GM21367 (cell line): Measurements from ENCODE around the gene GGT5.
"Not testable (repeated sequence)": the region's sequence is repeated elsewhere in the genome, so short reads cannot be mapped to it uniquely, and the experiment has no call there.

Experiments used
- ATAC-seq: cut with Tn5 transposase; IDR thresholded peaks from one replicate; pipeline ENCODE4 v1.9.1; 2021; ENCODE audit not compliant: unreplicated experiment

GGT5 gene

GRCh38 chr22:24185001-24185500 is 59.8 kb downstream of the GGT5 start:
- ATAC-seq = no peak

GRCh38 chr22:24184057-24184798 is 60.7 kb downstream of the GGT5 start:
- ATAC-seq = no peak

- no peak for ATAC-seq
Observed at GRCh38 chr22:24183321-24184031, 61.4 kb downstream of the GGT5 start.

- ATAC-seq = not testable (repeated sequence)
Observed at GRCh38 chr22:24182900-24183246, 62.0 kb downstream of the GGT5 start.

GRCh38 chr22:24181996-24182899 is 62.6 kb downstream of the GGT5 start:
- no peak for ATAC-seq

- ATAC-seq = no peak
Observed at GRCh38 chr22:24181088-24181995, 63.5 kb downstream of the GGT5 start, which contains the start of gene SUSD2. Gene SUSD2 (plus strand): TSS chr22:24181487. CDS start chr22:24181520, 33 bp downstream.

GRCh38 chr22:24180316-24181087 is 64.4 kb downstream of the GGT5 start:
- ATAC-seq = no peak

GRCh38 chr22:24179478-24180210 is 65.2 kb downstream of the GGT5 start:
- no peak for ATAC-seq

GRCh38 chr22:24178502-24179440 is 66.1 kb downstream of the GGT5 start:
- no peak for ATAC-seq

GRCh38 chr22:24178021-24178431 is 66.9 kb downstream of the GGT5 start:
- no peak for ATAC-seq

- no peak for ATAC-seq
Observed at GRCh38 chr22:24177456-24177855, 67.4 kb downstream of the GGT5 start.

GRCh38 chr22:24177045-24177444 is 67.8 kb downstream of the GGT5 start:
- no peak for ATAC-seq

GRCh38 chr22:24176630-24177029 is 68.3 kb downstream of the GGT5 start:
- no peak for ATAC-seq

GRCh38 chr22:24176040-24176439 is 68.8 kb downstream of the GGT5 start:
- ATAC-seq = no peak

GRCh38 chr22:24175160-24175808 is 69.6 kb downstream of the GGT5 start:
- no peak for ATAC-seq

GRCh38 chr22:24171822-24172221 is 73.1 kb downstream of the GGT5 start:
- no peak for ATAC-seq

- no peak for ATAC-seq
Observed at GRCh38 chr22:24170632-24171031, 74.2 kb downstream of the GGT5 start.
